HepG2 (cell line): ENCODE measurements around the gene MRPS14. TPM values are rescaled to one million over a fixed set of nuclear protein-coding genes. Genes with fewer than 3 reads are reported as not detected.

Experiments used
- AGO2 ChIP-seq: fragments of 200-400 bp; formaldehyde crosslinking; optimal IDR thresholded peaks from 2 replicates; pipeline ENCODE3; 2017; ENCODE audit warnings: mild to moderate bottlenecking, low read depth, low read length, moderate library complexity
- GFI1 ChIP-seq: sonication (generic); formaldehyde crosslinking; IDR thresholded peaks from 2 replicates; pipeline ENCODE4 v1.5.0; 2020; ENCODE audit warnings: missing genetic modification reagents, mild to moderate bottlenecking, borderline replicate concordance
- LCORL ChIP-seq, 2 experiments: fragments of 450-650 bp in 1 of 2; sonication (generic) in 1 of 2; formaldehyde crosslinking in 1 of 2; IDR thresholded peaks; 2 replicates each; pipeline versions ENCODE4 v1.5.0 to v1.6.1; 2017 to 2020; ENCODE audit warnings: antibody characterized with exemption in 1 of 2, missing genetic modification reagents in 1 of 2
- NFIC ChIP-seq: IDR thresholded peaks from 2 replicates; pipeline ENCODE4 v1.6.1; 2012; ENCODE audit warnings: mild to moderate bottlenecking, low read length, inconsistent platforms
- POLR2A ChIP-seq, 2 experiments: IDR thresholded peaks; 2 replicates each; pipeline ENCODE4 v1.6.1; 2011; ENCODE audit warnings: low read depth in 2 of 2, low read length in 2 of 2, mild to moderate bottlenecking in 1 of 2, moderate library complexity in 1 of 2; ENCODE audit not compliant: insufficient read depth in 1 of 2
- RXRB ChIP-seq: IDR thresholded peaks from 2 replicates; pipeline ENCODE4 v1.6.1; 2016; ENCODE audit warnings: borderline replicate concordance, missing genetic modification reagents, missing compliant biosample characterization
- SSRP1 ChIP-seq: IDR thresholded peaks from 2 replicates; pipeline ENCODE4 v1.6.1; 2016; ENCODE audit warnings: control low read depth
- ZNF12 ChIP-seq: sonication (generic); formaldehyde crosslinking; IDR thresholded peaks from 2 replicates; pipeline ENCODE4 v1.5.0; 2020; ENCODE audit warnings: missing genetic modification reagents
- ZNF782 ChIP-seq: sonication (generic); formaldehyde crosslinking; IDR thresholded peaks from 2 replicates; pipeline ENCODE4 v1.4.0; 2020; ENCODE audit warnings: missing genetic modification reagents, mild to moderate bottlenecking, borderline replicate concordance
- polyA plus RNA-seq, 8 experiments: library from polyadenylated mRNA; depleted of rRNA in 3 of 8; stranded (reverse) in 7 of 8; unstranded in 1 of 8; fragments of >200 nt; fragmentation: Illumina TruSeq in 4 of 8; extraction: Trizol in 4 of 8; gene quantifications; 2 replicates each; pipeline versions ENCODE4 v1.2.1 to v1.2.3, GENCODE V29; 2011 to 2016; ENCODE audit warnings: low read depth in 4 of 8, missing spikeins in 1 of 8, mixed read lengths in 1 of 8; ENCODE audit not compliant: insufficient read depth in 1 of 8
- total RNA-seq, 5 experiments: library from RNA; depleted of rRNA; stranded (reverse); fragments of >200 nt; fragmentation: Illumina TruSeq; extraction: Trizol; gene quantifications; 2 replicates each; pipeline ENCODE4 v1.2.3, GENCODE V29; 2016; ENCODE audit warnings: low read depth in 1 of 5
- TF ChIP-seq, protein P1 (sequence below): sonication (generic); formaldehyde crosslinking; IDR thresholded peaks from 2 replicates; pipeline ENCODE4 v1.5.0; 2020; ENCODE audit warnings: mild to moderate bottlenecking, missing genetic modification reagents, borderline replicate concordance
- TF ChIP-seq, protein P2 (sequence below): IDR thresholded peaks from 2 replicates; pipeline ENCODE4 v1.6.1; 2016; ENCODE audit warnings: mild to moderate bottlenecking
- TF ChIP-seq, protein P3 (sequence below): IDR thresholded peaks from 2 replicates; pipeline ENCODE4 v1.6.1; 2012; ENCODE audit warnings: inconsistent platforms
- TF ChIP-seq, protein P4 (sequence below): sonication (generic); formaldehyde crosslinking; IDR thresholded peaks from 2 replicates; pipeline ENCODE4 v1.4.0; 2020; ENCODE audit warnings: missing genetic modification reagents, borderline replicate concordance
- TF ChIP-seq, protein P5 (sequence below): sonication (generic); formaldehyde crosslinking; conservative IDR thresholded peaks from 2 replicates; pipeline ENCODE4 v1.8.0; 2022; ENCODE audit warnings: low read depth, missing genetic modification reagents

MRPS14 gene
- total and polyA plus RNA-seq, 2 of the 13 experiments (the other 11 are each of a cell fraction or from before 2014, with no cell fraction given), result 36.6 to 43.2 TPM

DNA sequence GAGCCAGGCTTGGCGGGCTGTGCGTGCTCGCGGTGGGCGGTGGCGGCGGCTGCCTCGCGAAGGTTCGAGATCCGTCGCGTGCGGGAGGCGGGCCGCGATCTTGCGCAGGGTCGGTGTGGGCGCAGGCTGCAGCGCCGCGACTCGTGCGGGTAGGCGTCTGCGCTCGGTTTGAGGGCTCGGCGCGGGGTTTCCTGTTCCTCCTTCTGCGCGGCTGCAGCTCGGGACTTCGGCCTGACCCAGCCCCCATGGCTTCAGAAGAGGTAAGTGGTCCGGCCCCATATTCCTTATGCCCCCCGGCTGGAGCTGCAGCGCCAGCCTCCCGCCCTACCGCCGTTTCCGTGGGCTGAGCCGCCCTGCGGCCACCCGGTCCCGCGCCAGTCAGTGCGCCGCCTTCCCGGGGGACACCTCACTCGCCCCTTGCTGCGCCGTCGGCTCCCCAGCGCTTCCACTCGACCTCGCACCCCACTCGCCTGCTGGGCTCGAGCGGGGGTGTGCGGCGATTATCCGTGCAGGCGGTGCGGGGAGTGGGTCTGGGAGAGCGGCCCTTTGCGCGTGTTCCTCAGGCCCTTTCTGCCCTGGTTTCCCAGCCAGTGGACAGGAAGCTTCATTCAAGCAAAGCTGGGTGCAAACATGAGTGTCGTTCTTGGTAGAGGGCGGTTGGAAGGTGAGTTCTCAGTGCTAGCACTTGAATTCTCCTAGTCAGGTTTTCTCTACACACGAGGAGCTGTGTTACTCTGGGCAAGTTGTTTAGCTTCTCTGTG lies 23.1 kb downstream of the MRPS14 start, which contains the start of gene CACYBP (continued):
- TF ChIP-seq, protein P1, sequence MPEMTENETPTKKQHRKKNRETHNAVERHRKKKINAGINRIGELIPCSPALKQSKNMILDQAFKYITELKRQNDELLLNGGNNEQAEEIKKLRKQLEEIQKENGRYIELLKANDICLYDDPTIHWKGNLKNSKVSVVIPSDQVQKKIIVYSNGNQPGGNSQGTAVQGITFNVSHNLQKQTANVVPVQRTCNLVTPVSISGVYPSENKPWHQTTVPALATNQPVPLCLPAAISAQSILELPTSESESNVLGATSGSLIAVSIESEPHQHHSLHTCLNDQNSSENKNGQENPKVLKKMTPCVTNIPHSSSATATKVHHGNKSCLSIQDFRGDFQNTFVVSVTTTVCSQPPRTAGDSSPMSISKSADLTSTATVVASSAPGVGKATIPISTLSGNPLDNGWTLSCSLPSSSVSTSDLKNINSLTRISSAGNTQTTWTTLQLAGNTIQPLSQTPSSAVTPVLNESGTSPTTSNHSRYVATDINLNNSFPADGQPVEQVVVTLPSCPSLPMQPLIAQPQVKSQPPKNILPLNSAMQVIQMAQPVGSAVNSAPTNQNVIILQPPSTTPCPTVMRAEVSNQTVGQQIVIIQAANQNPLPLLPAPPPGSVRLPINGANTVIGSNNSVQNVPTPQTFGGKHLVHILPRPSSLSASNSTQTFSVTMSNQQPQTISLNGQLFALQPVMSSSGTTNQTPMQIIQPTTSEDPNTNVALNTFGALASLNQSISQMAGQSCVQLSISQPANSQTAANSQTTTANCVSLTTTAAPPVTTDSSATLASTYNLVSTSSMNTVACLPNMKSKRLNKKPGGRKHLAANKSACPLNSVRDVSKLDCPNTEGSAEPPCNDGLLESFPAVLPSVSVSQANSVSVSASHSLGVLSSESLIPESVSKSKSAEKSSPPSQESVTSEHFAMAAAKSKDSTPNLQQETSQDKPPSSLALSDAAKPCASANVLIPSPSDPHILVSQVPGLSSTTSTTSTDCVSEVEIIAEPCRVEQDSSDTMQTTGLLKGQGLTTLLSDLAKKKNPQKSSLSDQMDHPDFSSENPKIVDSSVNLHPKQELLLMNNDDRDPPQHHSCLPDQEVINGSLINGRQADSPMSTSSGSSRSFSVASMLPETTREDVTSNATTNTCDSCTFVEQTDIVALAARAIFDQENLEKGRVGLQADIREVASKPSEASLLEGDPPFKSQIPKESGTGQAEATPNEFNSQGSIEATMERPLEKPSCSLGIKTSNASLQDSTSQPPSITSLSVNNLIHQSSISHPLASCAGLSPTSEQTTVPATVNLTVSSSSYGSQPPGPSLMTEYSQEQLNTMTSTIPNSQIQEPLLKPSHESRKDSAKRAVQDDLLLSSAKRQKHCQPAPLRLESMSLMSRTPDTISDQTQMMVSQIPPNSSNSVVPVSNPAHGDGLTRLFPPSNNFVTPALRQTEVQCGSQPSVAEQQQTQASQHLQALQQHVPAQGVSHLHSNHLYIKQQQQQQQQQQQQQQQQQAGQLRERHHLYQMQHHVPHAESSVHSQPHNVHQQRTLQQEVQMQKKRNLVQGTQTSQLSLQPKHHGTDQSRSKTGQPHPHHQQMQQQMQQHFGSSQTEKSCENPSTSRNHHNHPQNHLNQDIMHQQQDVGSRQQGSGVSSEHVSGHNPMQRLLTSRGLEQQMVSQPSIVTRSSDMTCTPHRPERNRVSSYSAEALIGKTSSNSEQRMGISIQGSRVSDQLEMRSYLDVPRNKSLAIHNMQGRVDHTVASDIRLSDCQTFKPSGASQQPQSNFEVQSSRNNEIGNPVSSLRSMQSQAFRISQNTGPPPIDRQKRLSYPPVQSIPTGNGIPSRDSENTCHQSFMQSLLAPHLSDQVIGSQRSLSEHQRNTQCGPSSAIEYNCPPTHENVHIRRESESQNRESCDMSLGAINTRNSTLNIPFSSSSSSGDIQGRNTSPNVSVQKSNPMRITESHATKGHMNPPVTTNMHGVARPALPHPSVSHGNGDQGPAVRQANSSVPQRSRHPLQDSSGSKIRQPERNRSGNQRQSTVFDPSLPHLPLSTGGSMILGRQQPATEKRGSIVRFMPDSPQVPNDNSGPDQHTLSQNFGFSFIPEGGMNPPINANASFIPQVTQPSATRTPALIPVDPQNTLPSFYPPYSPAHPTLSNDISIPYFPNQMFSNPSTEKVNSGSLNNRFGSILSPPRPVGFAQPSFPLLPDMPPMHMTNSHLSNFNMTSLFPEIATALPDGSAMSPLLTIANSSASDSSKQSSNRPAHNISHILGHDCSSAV, result peak; percentile 66; the same call in 1 of the 2 replicates
- TF ChIP-seq SSRP1 (no peak), ZNF12 (CRISPR knock-in tag) (0 out of 2 replicates have a peak, but pooled peaks have one; percentile 36), POLR2A (IDR thresholded peaks at IDR 0.05; ENCODE audit: insufficient read depth in 1 of 2, low read depth in 2 of 2, low read length in 2 of 2) (peak in 1 of 2 experiments; percentile 85; a peak in 2 of 4 replicates), GFI1 (CRISPR knock-in tag) (peak; percentile 37; the same call in 1 of the 2 replicates), ZNF782 (CRISPR knock-in tag) (peak; percentile 94), RXRB (no peak), NFIC (no peak), LCORL (IDR thresholded peaks at IDR 0.05) (no peak), LCORL (CRISPR knock-in tag; IDR thresholded peaks at IDR 0.05) (peak; percentile 40; the same call in 1 of the 2 replicates), AGO2 (peak; percentile 88)
- TF ChIP-seq, protein P2, sequence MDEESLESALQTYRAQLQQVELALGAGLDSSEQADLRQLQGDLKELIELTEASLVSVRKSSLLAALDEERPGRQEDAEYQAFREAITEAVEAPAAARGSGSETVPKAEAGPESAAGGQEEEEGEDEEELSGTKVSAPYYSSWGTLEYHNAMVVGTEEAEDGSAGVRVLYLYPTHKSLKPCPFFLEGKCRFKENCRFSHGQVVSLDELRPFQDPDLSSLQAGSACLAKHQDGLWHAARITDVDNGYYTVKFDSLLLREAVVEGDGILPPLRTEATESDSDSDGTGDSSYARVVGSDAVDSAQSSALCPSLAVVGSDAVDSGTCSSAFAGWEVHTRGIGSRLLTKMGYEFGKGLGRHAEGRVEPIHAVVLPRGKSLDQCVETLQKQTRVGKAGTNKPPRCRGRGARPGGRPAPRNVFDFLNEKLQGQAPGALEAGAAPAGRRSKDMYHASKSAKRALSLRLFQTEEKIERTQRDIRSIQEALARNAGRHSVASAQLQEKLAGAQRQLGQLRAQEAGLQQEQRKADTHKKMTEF, result no peak; the same call in 1 of the 2 replicates
- TF ChIP-seq, protein P3, sequence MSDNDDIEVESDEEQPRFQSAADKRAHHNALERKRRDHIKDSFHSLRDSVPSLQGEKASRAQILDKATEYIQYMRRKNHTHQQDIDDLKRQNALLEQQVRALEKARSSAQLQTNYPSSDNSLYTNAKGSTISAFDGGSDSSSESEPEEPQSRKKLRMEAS, result peak; percentile 97
- TF ChIP-seq, protein P4, sequence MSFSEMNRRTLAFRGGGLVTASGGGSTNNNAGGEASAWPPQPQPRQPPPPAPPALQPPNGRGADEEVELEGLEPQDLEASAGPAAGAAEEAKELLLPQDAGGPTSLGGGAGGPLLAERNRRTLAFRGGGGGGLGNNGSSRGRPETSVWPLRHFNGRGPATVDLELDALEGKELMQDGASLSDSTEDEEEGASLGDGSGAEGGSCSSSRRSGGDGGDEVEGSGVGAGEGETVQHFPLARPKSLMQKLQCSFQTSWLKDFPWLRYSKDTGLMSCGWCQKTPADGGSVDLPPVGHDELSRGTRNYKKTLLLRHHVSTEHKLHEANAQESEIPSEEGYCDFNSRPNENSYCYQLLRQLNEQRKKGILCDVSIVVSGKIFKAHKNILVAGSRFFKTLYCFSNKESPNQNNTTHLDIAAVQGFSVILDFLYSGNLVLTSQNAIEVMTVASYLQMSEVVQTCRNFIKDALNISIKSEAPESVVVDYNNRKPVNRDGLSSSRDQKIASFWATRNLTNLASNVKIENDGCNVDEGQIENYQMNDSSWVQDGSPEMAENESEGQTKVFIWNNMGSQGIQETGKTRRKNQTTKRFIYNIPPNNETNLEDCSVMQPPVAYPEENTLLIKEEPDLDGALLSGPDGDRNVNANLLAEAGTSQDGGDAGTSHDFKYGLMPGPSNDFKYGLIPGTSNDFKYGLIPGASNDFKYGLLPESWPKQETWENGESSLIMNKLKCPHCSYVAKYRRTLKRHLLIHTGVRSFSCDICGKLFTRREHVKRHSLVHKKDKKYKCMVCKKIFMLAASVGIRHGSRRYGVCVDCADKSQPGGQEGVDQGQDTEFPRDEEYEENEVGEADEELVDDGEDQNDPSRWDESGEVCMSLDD (CRISPR knock-in tag), result peak; percentile 81
- TF ChIP-seq, protein P5, sequence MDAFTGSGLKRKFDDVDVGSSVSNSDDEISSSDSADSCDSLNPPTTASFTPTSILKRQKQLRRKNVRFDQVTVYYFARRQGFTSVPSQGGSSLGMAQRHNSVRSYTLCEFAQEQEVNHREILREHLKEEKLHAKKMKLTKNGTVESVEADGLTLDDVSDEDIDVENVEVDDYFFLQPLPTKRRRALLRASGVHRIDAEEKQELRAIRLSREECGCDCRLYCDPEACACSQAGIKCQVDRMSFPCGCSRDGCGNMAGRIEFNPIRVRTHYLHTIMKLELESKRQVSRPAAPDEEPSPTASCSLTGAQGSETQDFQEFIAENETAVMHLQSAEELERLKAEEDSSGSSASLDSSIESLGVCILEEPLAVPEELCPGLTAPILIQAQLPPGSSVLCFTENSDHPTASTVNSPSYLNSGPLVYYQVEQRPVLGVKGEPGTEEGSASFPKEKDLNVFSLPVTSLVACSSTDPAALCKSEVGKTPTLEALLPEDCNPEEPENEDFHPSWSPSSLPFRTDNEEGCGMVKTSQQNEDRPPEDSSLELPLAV (CRISPR knock-in tag), result 0 out of 2 replicates have a peak, but pooled peaks have one; percentile 78
